Endothelial cell of umbilical vein (primary cell): ENCODE measurements around the gene ZNF423. TPM values are rescaled to one million over a fixed set of nuclear protein-coding genes. Genes with fewer than 3 reads are reported as not detected.

Experiments used
- BruUV-seq: library from RNA; stranded (reverse); fragments of 400-500 nt; replicated peaks from 2 replicates; lab custom pipeline; 2021; lab: Mats Ljungman, UMichigan
- CTCF ChIA-PET: fragments of 300-600, 350-600 bp; sonication (Branson Sonifier 250); formaldehyde crosslinking; loops from one replicate; lab custom pipeline; 2021; ENCODE audit warnings: antibody characterized with exemption, inconsistent platforms; lab: Charles Lee
- POLR2A ChIA-PET: fragments of 300-600, 350-600 bp; sonication (Branson Sonifier 250); formaldehyde crosslinking; loops from one replicate; lab custom pipeline; 2021; ENCODE audit warnings: antibody characterized with exemption, inconsistent platforms; lab: Charles Lee
- DNase-seq: peaks from one replicate; pipeline ENCODE4 v3.0.0-alpha.2; 2011; ENCODE audit warnings: low read depth, low spot score
- FAIRE-seq: peaks from 2 replicates; lab custom pipeline; 2011; peaks lifted over from hg19 to GRCh38; lab: Jason Lieb, UNC
- H2AFZ ChIP-seq: 2 replicates; pipeline ENCODE4 v1.6.0; 2012; ENCODE audit warnings: low read depth, low read length, control low read depth, inconsistent platforms
- H3K27ac ChIP-seq: 2 replicates; pipeline ENCODE4 v1.5.1; 2011; ENCODE audit warnings: low read depth, mild to moderate bottlenecking, control low read depth, low read length, moderate library complexity; ENCODE audit not compliant: insufficient read depth
- H3K27me3 ChIP-seq, 2 experiments: 2 replicates each; pipeline versions ENCODE4 v1.6.0 to v1.6.1; 2011; ENCODE audit warnings: low read length in 2 of 2, mixed read lengths in 1 of 2; ENCODE audit not compliant: control insufficient read depth in 2 of 2, insufficient read depth in 2 of 2
- H3K36me3 ChIP-seq, 2 experiments: 2 replicates in 1 of 2; 3 replicates in 1 of 2; pipeline ENCODE4 v1.5.1; 2011; ENCODE audit warnings: low read length in 2 of 2, mild to moderate bottlenecking in 1 of 2, moderate library complexity in 1 of 2; ENCODE audit not compliant: control insufficient read depth in 2 of 2, insufficient read depth in 2 of 2; ENCODE audit errors: extremely low read depth in 1 of 2
- H3K4me1 ChIP-seq: 3 replicates; pipeline ENCODE4 v1.5.1; 2011; ENCODE audit warnings: mild to moderate bottlenecking, low read length; ENCODE audit not compliant: control insufficient read depth, insufficient read depth; ENCODE audit errors: extremely low read depth
- H3K4me2 ChIP-seq: 2 replicates; pipeline ENCODE4 v1.6.1; 2011; ENCODE audit warnings: low read length, control low read depth, mixed read lengths; ENCODE audit not compliant: insufficient read depth
- H3K4me3 ChIP-seq, 3 experiments: fragments of 200-600 bp in 1 of 3; sonication (generic), shearing (Covaris generic) in 1 of 3; replicated peaks in 1 of 3; 2 replicates each; pipeline ENCODE4 v1.5.1; 2011 to 2016; ENCODE audit warnings: control low read depth in 3 of 3, low read length in 3 of 3, mild to moderate bottlenecking in 2 of 3, inconsistent platforms in 1 of 3, low read depth in 1 of 3, moderate library complexity in 1 of 3; ENCODE audit not compliant: insufficient read depth in 1 of 3
- H3K79me2 ChIP-seq: 2 replicates; pipeline ENCODE4 v1.6.0; 2012; ENCODE audit warnings: low read length, inconsistent platforms; ENCODE audit not compliant: control insufficient read depth, insufficient read depth
- H3K9ac ChIP-seq: replicated peaks from 2 replicates; pipeline ENCODE3; 2011; ENCODE audit warnings: low read length, control low read depth; ENCODE audit not compliant: insufficient read depth; ENCODE audit errors: extremely low read depth
- H3K9me1 ChIP-seq: replicated peaks from 3 replicates; pipeline ENCODE4 v1.6.0; 2011; ENCODE audit warnings: mild to moderate bottlenecking, low read length; ENCODE audit not compliant: control insufficient read depth, insufficient read depth; ENCODE audit errors: extremely low read depth
- H3K9me3 ChIP-seq: replicated peaks from 2 replicates; pipeline ENCODE4 v1.5.1; 2012; ENCODE audit warnings: low read length, inconsistent platforms; ENCODE audit not compliant: control insufficient read depth, insufficient read depth
- H4K20me1 ChIP-seq: replicated peaks from 2 replicates; pipeline ENCODE3; 2011; ENCODE audit warnings: mild to moderate bottlenecking, low read length; ENCODE audit not compliant: control insufficient read depth, insufficient read depth; ENCODE audit errors: extremely low read depth
- EZH2 ChIP-seq: IDR thresholded peaks from 2 replicates; pipeline ENCODE4 v1.6.1; 2012; ENCODE audit warnings: borderline replicate concordance, low read depth, mild to moderate bottlenecking, moderate library complexity, low read length, inconsistent platforms; ENCODE audit not compliant: severe bottlenecking
- FOS ChIP-seq: IDR thresholded peaks from 2 replicates; pipeline ENCODE4 v1.6.1; 2011; ENCODE audit warnings: mild to moderate bottlenecking, low read length, moderate library complexity, borderline replicate concordance; ENCODE audit not compliant: insufficient read depth
- GATA2 ChIP-seq: IDR thresholded peaks from 2 replicates; pipeline ENCODE4 v1.7.0; 2011; ENCODE audit warnings: low read depth, mild to moderate bottlenecking, moderate library complexity, mixed read lengths, low read length; ENCODE audit not compliant: insufficient read length, insufficient read depth
- JUN ChIP-seq: IDR thresholded peaks from 2 replicates; pipeline ENCODE4 v1.6.1; 2011; ENCODE audit warnings: borderline replicate concordance, low read depth; ENCODE audit not compliant: insufficient read length, insufficient read depth
- MYC ChIP-seq: IDR thresholded peaks from one replicate; pipeline ENCODE4 v1.6.1; 2011; ENCODE audit warnings: mild to moderate bottlenecking, low read depth, low read length
- POLR2A ChIP-seq: IDR thresholded peaks from 2 replicates; pipeline ENCODE4 v1.6.1; 2012; ENCODE audit warnings: low read depth, mild to moderate bottlenecking, control low read depth, low read length
- POLR2AphosphoS5 ChIP-seq: IDR thresholded peaks from 2 replicates; pipeline ENCODE4 v1.6.1; 2012; ENCODE audit warnings: low read depth, mild to moderate bottlenecking, control low read depth, low read length, moderate library complexity; ENCODE audit not compliant: insufficient read depth
- dilution Hi-C: fragments of 300-500 bp; cut with MboI; formaldehyde crosslinking; loops from one replicate; pipeline ENCODE4 v1.15.0; 2019; ENCODE audit warnings: low sequenced_read_pairs; ENCODE audit not compliant: extremely low pct_ligation_motif_present
- intact Hi-C: fragments of 100-400 bp; cut with micrococcal nuclease; formaldehyde crosslinking; loops from one replicate; pipeline ENCODE4 v1.10.0; 2022
- polyA plus RNA-seq, 4 experiments: library from polyadenylated mRNA; depleted of rRNA in 3 of 4; stranded (reverse) in 3 of 4; unstranded in 1 of 4; fragments of >200 nt; gene quantifications; 2 replicates each; pipeline versions ENCODE4 v1.2.1 to v1.2.3, GENCODE V29; 2011 to 2012; ENCODE audit warnings: missing spikeins in 1 of 4
- total RNA-seq: library from RNA; stranded (reverse); gene quantifications from 2 replicates; pipeline ENCODE4 v1.2.3, GENCODE V29; 2021
- TF ChIP-seq, protein P1 (sequence below): IDR thresholded peaks from 2 replicates; pipeline ENCODE4 v1.6.1; 2011; ENCODE audit not compliant: insufficient read depth, insufficient read length
- TF ChIP-seq, protein P2 (sequence below), 2 donors: IDR thresholded peaks; 1 replicate in 1 of 2; 2 replicates in 1 of 2; pipeline ENCODE4 v1.5.1; 2011; ENCODE audit warnings: low read length in 2 of 2, mild to moderate bottlenecking in 2 of 2, moderate library complexity in 2 of 2, control low read depth in 1 of 2, inconsistent platforms in 1 of 2, low read depth in 1 of 2; ENCODE audit not compliant: insufficient read depth in 1 of 2; ENCODE audit errors: extremely low read depth in 1 of 2

ZNF423 gene
- total and polyA plus RNA-seq, 2 donors (not counting 3 experiments of a cell fraction or from before 2014, with no cell fraction given) = 2.2 to 8.1 TPM

GRCh38 chr16:49848530-49848929 is 7.4 kb downstream of the ZNF423 start:
- H3K4me2 ChIP-seq = no peak overlapping the region
- no peak overlapping the region for H2AFZ ChIP-seq
- dilution Hi-C loops = no loop called here
- H3K9me1 ChIP-seq = no peaks in the 10 kb centered on the region
- no peak overlapping the region for H3K4me3 ChIP-seq
- ChIA-PET POLR2A (no interaction called here), CTCF (interaction anchor here (1.1 kb wide), 1 partner anchor 9 kb away, joined by 3 read pairs; no protein-coding TSS in a partner anchor)
- H3K4me1 ChIP-seq = peaks cover 15% of the 10 kb centered on the region
- FAIRE-seq (no peak), DNase-seq (no peak)
- H4K20me1 ChIP-seq = no peaks in the 10 kb centered on the region
- H3K27ac ChIP-seq = no peak overlapping the region
- H3K36me3 ChIP-seq = no peaks in the 10 kb centered on the region
- peaks cover 28 to 30% of the 10 kb centered on the region in 2 experiments for H3K27me3 ChIP-seq
- no TSS peak for BruUV-seq
- TF ChIP-seq EZH2 = no peak
- intact Hi-C loops = no loop called here
- H3K9me3 ChIP-seq = no peaks in the 10 kb centered on the region
- H3K79me2 ChIP-seq = no peaks in the 10 kb centered on the region
- H3K9ac ChIP-seq = no peak overlapping the region

DNA sequence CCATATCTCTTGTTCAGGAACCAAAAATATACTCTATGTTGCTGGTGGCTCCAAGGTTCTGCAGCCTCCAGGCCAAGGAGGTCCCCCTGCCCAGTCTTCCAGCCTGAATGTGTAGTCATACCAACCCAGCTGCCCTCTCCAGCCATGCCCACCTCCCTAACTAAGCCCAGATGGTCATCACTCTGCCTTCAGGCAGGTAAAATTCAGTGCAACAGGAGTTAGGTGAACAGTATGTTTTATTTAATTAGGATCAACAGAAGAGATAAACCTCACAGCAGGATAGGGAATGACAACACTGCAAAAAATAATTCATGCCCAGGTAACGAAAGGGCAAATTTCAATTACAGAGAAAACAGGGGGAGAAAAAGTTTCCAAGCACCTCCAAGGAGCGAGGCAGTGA is 9.1 kb downstream of the ZNF423 start:
- H3K27ac ChIP-seq = no peak overlapping the region
- dilution Hi-C loops (no loop called here), intact Hi-C loops (no loop called here)
- H3K79me2 ChIP-seq = no peaks in the 10 kb centered on the region
- H2AFZ ChIP-seq = no peak overlapping the region
- H3K4me1 ChIP-seq = peaks cover 12% of the 10 kb centered on the region
- H4K20me1 ChIP-seq = no peaks in the 10 kb centered on the region
- H3K9me1 ChIP-seq = no peaks in the 10 kb centered on the region
- no peak overlapping the region for H3K9ac ChIP-seq
- no TSS peak for BruUV-seq
- DNase-seq (no peak), FAIRE-seq (no peak)
- no peak overlapping the region for H3K4me3 ChIP-seq
- no peak for TF ChIP-seq FOS
- no peak for TF ChIP-seq MYC
- no peak for TF ChIP-seq JUN
- no peak for TF ChIP-seq EZH2
- no peak for TF ChIP-seq POLR2AphosphoS5
- TF ChIP-seq, protein P1, sequence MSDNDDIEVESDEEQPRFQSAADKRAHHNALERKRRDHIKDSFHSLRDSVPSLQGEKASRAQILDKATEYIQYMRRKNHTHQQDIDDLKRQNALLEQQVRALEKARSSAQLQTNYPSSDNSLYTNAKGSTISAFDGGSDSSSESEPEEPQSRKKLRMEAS = no peak
- TF ChIP-seq GATA2 = no peak
- no peak for TF ChIP-seq POLR2A
- TF ChIP-seq, protein P2, sequence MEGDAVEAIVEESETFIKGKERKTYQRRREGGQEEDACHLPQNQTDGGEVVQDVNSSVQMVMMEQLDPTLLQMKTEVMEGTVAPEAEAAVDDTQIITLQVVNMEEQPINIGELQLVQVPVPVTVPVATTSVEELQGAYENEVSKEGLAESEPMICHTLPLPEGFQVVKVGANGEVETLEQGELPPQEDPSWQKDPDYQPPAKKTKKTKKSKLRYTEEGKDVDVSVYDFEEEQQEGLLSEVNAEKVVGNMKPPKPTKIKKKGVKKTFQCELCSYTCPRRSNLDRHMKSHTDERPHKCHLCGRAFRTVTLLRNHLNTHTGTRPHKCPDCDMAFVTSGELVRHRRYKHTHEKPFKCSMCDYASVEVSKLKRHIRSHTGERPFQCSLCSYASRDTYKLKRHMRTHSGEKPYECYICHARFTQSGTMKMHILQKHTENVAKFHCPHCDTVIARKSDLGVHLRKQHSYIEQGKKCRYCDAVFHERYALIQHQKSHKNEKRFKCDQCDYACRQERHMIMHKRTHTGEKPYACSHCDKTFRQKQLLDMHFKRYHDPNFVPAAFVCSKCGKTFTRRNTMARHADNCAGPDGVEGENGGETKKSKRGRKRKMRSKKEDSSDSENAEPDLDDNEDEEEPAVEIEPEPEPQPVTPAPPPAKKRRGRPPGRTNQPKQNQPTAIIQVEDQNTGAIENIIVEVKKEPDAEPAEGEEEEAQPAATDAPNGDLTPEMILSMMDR (IDR thresholded peaks at IDR 0.05; ENCODE audit: extremely low read depth in 1 of 2, insufficient read depth in 1 of 2, low read depth in 1 of 2, low read length in 2 of 2) = no peak
- no peaks in the 10 kb centered on the region for H3K9me3 ChIP-seq
- H3K4me2 ChIP-seq = no peak overlapping the region
- peaks cover 15 to 20% of the 10 kb centered on the region in 2 experiments for H3K27me3 ChIP-seq
- no peaks in the 10 kb centered on the region for H3K36me3 ChIP-seq
- ChIA-PET POLR2A (no interaction called here), CTCF (interaction anchor here (1.4 kb wide), 1 partner anchor 10 kb away, joined by 5 read pairs; no protein-coding TSS in a partner anchor)
